Endodermal cell (in vitro differentiated cells): ENCODE measurements around the gene ASCC3. TPM values are rescaled to one million over a fixed set of nuclear protein-coding genes. Genes with fewer than 3 reads are reported as not detected.

Source experiments
- DNase-seq: peaks from one replicate; pipeline ENCODE4 v3.0.0-alpha.2; 2017
- H3K27ac ChIP-seq: 2 replicates; pipeline ENCODE4 v1.5.1; 2013; ENCODE audit warnings: mild to moderate bottlenecking, low read depth, low read length, moderate library complexity
- H3K27me3 ChIP-seq: 2 replicates; pipeline ENCODE4 v1.6.1; 2013; ENCODE audit warnings: mild to moderate bottlenecking, low read length, moderate library complexity; ENCODE audit not compliant: insufficient read depth, control insufficient read depth, poor library complexity, severe bottlenecking
- H3K36me3 ChIP-seq: 2 replicates; pipeline ENCODE4 v1.7.0; 2013; ENCODE audit warnings: mild to moderate bottlenecking, low read length, moderate library complexity; ENCODE audit not compliant: control insufficient read depth, insufficient read depth
- H3K4me1 ChIP-seq: one replicate; pipeline ENCODE4 v1.7.0; 2013; ENCODE audit warnings: low read length; ENCODE audit not compliant: control insufficient read depth, insufficient read depth
- H3K4me3 ChIP-seq: 2 replicates; pipeline ENCODE4 v1.5.1; 2013; ENCODE audit warnings: mild to moderate bottlenecking, low read length, moderate library complexity
- H3K9ac ChIP-seq: 2 replicates; pipeline ENCODE4 v1.6.1; 2013; ENCODE audit warnings: mild to moderate bottlenecking, low read length, moderate library complexity; ENCODE audit not compliant: poor library complexity, severe bottlenecking; ENCODE audit errors: extremely low read depth
- H3K9me3 ChIP-seq: 2 replicates; pipeline ENCODE4 v1.6.1; 2013; ENCODE audit warnings: mild to moderate bottlenecking, low read length, moderate library complexity; ENCODE audit not compliant: control insufficient read depth
- H3K27ac Mint-ChIP-seq: 2 replicates; pipeline ENCODE4 v1.8.0; 2020; ENCODE audit warnings: mixed read lengths
- H3K27me3 Mint-ChIP-seq: 2 replicates; pipeline ENCODE4 v1.8.0; 2021; ENCODE audit warnings: mild to moderate bottlenecking, mixed read lengths; ENCODE audit not compliant: insufficient read depth
- H3K36me3 Mint-ChIP-seq: 2 replicates; pipeline ENCODE4 v1.8.0; 2020; ENCODE audit warnings: low read depth, mixed read lengths
- H3K4me1 Mint-ChIP-seq: 2 replicates; pipeline ENCODE4 v1.8.0; 2020; ENCODE audit warnings: mixed read lengths
- H3K4me3 Mint-ChIP-seq: 2 replicates; pipeline ENCODE4 v1.8.0; 2020; ENCODE audit warnings: mild to moderate bottlenecking, moderate library complexity, mixed read lengths
- H3K9me3 Mint-ChIP-seq: 2 replicates; pipeline ENCODE4 v1.8.0; 2020; ENCODE audit warnings: mild to moderate bottlenecking, mixed read lengths
- WGBS, 2 experiments: methylation state at CpG; one replicate each; pipeline versions ENCODE4 v1.1.5 to v1.1.7; 2013; ENCODE audit warnings: missing lambda C conversion rate in 2 of 2, mixed read lengths in 1 of 2; ENCODE audit not compliant: insufficient coverage in 1 of 2, insufficient read length in 1 of 2; 5-methylcytosine and 5-hydroxymethylcytosine counted together
- total RNA-seq, 2 donors: library from RNA; stranded (reverse); fragmentation: NEBNext Ultra II Directional in 1 of 2; extraction: Animal tissue kit (Norgen Biotek cat#: 25700) in 1 of 2; gene quantifications; 2 replicates in 1 of 2; 3 replicates in 1 of 2; pipeline ENCODE4 v1.2.1, GENCODE V29; 2021
- TF ChIP-seq, protein P1 (sequence below): fragments of 200-600 bp; sonication (generic); conservative IDR thresholded peaks from 2 replicates; pipeline ENCODE4 v1.5.0; 2021; ENCODE audit warnings: antibody characterized with exemption, mild to moderate bottlenecking

ASCC3 gene
- total RNA-seq, 2 donors from 2014 or later = 40.0 to 41.1 TPM

DNA sequence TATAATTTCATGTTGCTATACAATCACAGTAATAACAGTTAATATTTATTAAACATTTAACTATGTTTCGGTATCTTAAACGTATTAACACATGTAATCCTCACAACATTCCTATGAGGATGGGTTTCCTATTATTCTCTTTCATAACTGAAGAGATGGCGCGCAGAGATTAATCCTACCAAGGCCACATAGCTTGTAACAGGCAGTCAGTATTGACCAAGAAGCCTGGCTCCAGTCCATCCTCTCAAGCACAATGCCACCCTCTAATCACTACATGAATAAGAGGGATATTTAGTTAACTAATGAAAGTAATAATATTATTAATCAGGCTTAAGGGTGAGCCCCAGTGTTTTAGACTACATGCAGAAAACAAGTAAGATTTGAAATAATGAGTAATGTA lies 266.7 kb downstream of the ASCC3 start:
- TF ChIP-seq, protein P1, sequence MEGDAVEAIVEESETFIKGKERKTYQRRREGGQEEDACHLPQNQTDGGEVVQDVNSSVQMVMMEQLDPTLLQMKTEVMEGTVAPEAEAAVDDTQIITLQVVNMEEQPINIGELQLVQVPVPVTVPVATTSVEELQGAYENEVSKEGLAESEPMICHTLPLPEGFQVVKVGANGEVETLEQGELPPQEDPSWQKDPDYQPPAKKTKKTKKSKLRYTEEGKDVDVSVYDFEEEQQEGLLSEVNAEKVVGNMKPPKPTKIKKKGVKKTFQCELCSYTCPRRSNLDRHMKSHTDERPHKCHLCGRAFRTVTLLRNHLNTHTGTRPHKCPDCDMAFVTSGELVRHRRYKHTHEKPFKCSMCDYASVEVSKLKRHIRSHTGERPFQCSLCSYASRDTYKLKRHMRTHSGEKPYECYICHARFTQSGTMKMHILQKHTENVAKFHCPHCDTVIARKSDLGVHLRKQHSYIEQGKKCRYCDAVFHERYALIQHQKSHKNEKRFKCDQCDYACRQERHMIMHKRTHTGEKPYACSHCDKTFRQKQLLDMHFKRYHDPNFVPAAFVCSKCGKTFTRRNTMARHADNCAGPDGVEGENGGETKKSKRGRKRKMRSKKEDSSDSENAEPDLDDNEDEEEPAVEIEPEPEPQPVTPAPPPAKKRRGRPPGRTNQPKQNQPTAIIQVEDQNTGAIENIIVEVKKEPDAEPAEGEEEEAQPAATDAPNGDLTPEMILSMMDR = no peak
- no peak overlapping the region for H3K27ac ChIP-seq
- no peak overlapping the region for H3K9ac ChIP-seq
- Mint-ChIP-seq H3K4me1 (no peaks in the 10 kb centered on the region), H3K36me3 (no peaks in the 10 kb centered on the region), H3K27me3 (no peaks in the 10 kb centered on the region), H3K27ac (no peak overlapping the region), H3K9me3 (no peaks in the 10 kb centered on the region), H3K4me3 (no peak overlapping the region)
- 94% methylated on average over 4 of the region's 4 CpGs; no CpG with 5 or more reads in 1 of the 2 experiments for WGBS, 2 experiments
- no peaks in the 10 kb centered on the region for H3K4me1 ChIP-seq
- no peaks in the 10 kb centered on the region for H3K9me3 ChIP-seq
- no peaks in the 10 kb centered on the region for H3K27me3 ChIP-seq
- no peak for DNase-seq
- no peak overlapping the region for H3K4me3 ChIP-seq
- no peaks in the 10 kb centered on the region for H3K36me3 ChIP-seq

DNA sequence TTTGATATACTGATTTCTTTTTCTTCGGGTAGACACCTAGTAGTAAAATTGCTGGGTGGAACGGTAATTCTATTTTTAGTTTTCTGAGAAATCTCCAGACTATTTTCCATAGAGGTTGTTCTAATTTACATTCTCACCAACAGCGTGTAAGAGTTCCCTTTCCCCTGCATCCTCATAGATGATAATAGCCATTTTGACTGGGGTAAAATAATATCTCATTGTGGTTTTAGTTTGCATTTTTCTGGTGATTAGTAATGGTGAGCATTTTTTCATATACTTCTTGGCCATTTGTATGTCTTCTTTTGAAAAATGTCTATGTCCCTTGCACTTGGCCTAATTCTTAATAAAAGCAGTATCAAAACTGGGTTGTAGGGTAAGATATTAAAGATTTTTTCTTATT lies 267.5 kb downstream of the ASCC3 start:
- Mint-ChIP-seq H3K36me3 (no peaks in the 10 kb centered on the region), H3K27me3 (no peaks in the 10 kb centered on the region), H3K9me3 (no peaks in the 10 kb centered on the region), H3K4me1 (no peaks in the 10 kb centered on the region), H3K27ac (no peak overlapping the region), H3K4me3 (no peak overlapping the region)
- Histone ChIP-seq H3K36me3 (no peaks in the 10 kb centered on the region), H3K27me3 (no peaks in the 10 kb centered on the region), H3K27ac (no peak overlapping the region), H3K9ac (no peak overlapping the region), H3K9me3 (no peaks in the 10 kb centered on the region), H3K4me1 (no peaks in the 10 kb centered on the region), H3K4me3 (no peak overlapping the region)
- TF ChIP-seq, protein P1 = no peak
- 100% methylated on average over 2 of the region's 3 CpGs; no CpG with 5 or more reads in 1 of the 2 experiments for WGBS, 2 experiments
- DNase-seq = no peak

DNA sequence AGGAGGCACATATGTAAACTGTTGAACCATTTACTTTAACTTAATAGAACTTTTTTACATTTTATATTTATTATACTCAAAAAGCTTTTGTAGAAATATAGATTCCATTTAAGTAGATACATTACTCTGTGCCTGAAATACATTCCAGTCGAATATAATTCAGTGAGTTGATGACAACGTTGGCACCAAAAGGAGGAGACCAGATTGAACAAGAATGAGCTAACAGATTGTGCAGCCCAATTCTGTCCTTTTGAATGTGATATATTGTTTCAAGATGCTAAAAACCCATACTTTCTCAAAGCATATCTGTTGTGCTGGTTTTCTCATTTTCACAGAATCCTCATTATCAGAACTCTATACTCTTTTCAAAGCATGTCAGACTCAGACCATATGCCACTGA lies 269.0 kb downstream of the ASCC3 start:
- DNase-seq = no peak
- H3K4me1 Mint-ChIP-seq = no peaks in the 10 kb centered on the region
- no peak overlapping the region for H3K4me3 Mint-ChIP-seq
- no peaks in the 10 kb centered on the region for H3K27me3 Mint-ChIP-seq
- TF ChIP-seq, protein P1 = no peak
- no peak overlapping the region for H3K9ac ChIP-seq
- H3K27me3 ChIP-seq = no peaks in the 10 kb centered on the region
- H3K27ac Mint-ChIP-seq = no peak overlapping the region
- H3K9me3 ChIP-seq = no peaks in the 10 kb centered on the region
- H3K9me3 Mint-ChIP-seq = no peaks in the 10 kb centered on the region
- WGBS, 2 experiments = 88 to 94% methylated on average over 2 of the region's 2 CpGs
- no peaks in the 10 kb centered on the region for H3K36me3 Mint-ChIP-seq
- H3K4me3 ChIP-seq = no peak overlapping the region
- no peak overlapping the region for H3K27ac ChIP-seq
- H3K36me3 ChIP-seq = no peaks in the 10 kb centered on the region
- H3K4me1 ChIP-seq = no peaks in the 10 kb centered on the region
